Right kidney (tissue), 1 donor: Measurements from ENCODE around the gene GATAD1.
A peak's percentile ranks its signal among the peaks of the same experiment; 100 is the strongest.
"Not testable (repeated sequence)": the region's sequence is repeated elsewhere in the genome, so short reads cannot be mapped to it uniquely, and the experiment has no call there.

Experiments
- DNase-seq: peaks from one replicate; pipeline ENCODE4 v3.0.0-alpha.2; 2016

Gene GATAD1

GRCh38 chr7:92435542-92435941 is 11.7 kb upstream of the GATAD1 start:
- no peak for DNase-seq

- DNase-seq: no peak
Observed at GRCh38 chr7:92436612-92437445, 10.5 kb upstream of the GATAD1 start.

GRCh38 chr7:92437956-92438491 is 9.3 kb upstream of the GATAD1 start:
- no peak for DNase-seq

GRCh38 chr7:92442720-92443119 is 4.6 kb upstream of the GATAD1 start:
- not testable (repeated sequence) for DNase-seq

GRCh38 chr7:92446869-92447344 is 375 bp upstream of the GATAD1 start:
- no peak for DNase-seq

GRCh38 chr7:92448205-92448747 is 994 bp downstream of the GATAD1 start:
- DNase-seq: no peak

- DNase-seq: no peak
Observed at GRCh38 chr7:92451645-92452044, 4.4 kb downstream of the GATAD1 start.

GRCh38 chr7:92456236-92456635 is 9.0 kb downstream of the GATAD1 start:
- no peak for DNase-seq

- no peak for DNase-seq
Observed at GRCh38 chr7:92460109-92460508, 12.8 kb downstream of the GATAD1 start.

GRCh38 chr7:92460510-92460909 is 13.2 kb downstream of the GATAD1 start:
- DNase-seq: no peak

- peak; percentile 11 for DNase-seq
Observed at GRCh38 chr7:92461027-92462003, 14.0 kb downstream of the GATAD1 start.

- no peak for DNase-seq
Observed at GRCh38 chr7:92462560-92462959, 15.3 kb downstream of the GATAD1 start.

- no peak for DNase-seq
Observed at GRCh38 chr7:92464515-92464914, 17.2 kb downstream of the GATAD1 start.

GRCh38 chr7:92466682-92467081 is 19.4 kb downstream of the GATAD1 start:
- DNase-seq: no peak

GRCh38 chr7:92468589-92468988 is 21.3 kb downstream of the GATAD1 start:
- not testable (repeated sequence) for DNase-seq

- not testable (repeated sequence) for DNase-seq
Observed at GRCh38 chr7:92473989-92474388, 26.7 kb downstream of the GATAD1 start.

GRCh38 chr7:92475261-92475770 is 28.0 kb downstream of the GATAD1 start:
- DNase-seq: not testable (repeated sequence)

- DNase-seq: not testable (repeated sequence)
Observed at GRCh38 chr7:92475851-92476590, 28.7 kb downstream of the GATAD1 start.

GRCh38 chr7:92477681-92478080 is 30.4 kb downstream of the GATAD1 start, which contains the start of gene ERVW-1:
Gene ERVW-1, minus strand, starts transcription at chr7:92477946. Its CDS starts 7,565 bp downstream, at chr7:92470381.
- DNase-seq: not testable (repeated sequence)

GRCh38 chr7:92478095-92478494 is 30.8 kb downstream of the GATAD1 start:
- no peak for DNase-seq

- DNase-seq: no peak
Observed at GRCh38 chr7:92478711-92479110, 31.4 kb downstream of the GATAD1 start.
